Adrenal gland (tissue), 12 donors: ENCODE data around the gene PRKAA2. TPM values are rescaled to one million over a fixed set of nuclear protein-coding genes. Genes with fewer than 3 reads are reported as not detected.

Experiments used
- DNase-seq, 7 donors: peaks; one replicate each; pipeline ENCODE4 v3.0.0-alpha.2; 2019 to 2020
- H3K27ac ChIP-seq, 5 donors: fragments of 200-600 bp; sonication (generic) in 4 of 5; 1 replicate in 3 of 5; 2 replicates in 2 of 5; pipeline versions ENCODE4 v1.5.1 to v1.8.0; 2016 to 2020; ENCODE audit warnings: mild to moderate bottlenecking in 1 of 5
- H3K27me3 ChIP-seq: fragments of 200-600 bp; 2 replicates; pipeline ENCODE4 v1.8.0; 2021
- H3K36me3 ChIP-seq, 2 donors: fragments of 200-600 bp; replicated peaks in 1 of 2; 1 replicate in 1 of 2; 2 replicates in 1 of 2; pipeline versions ENCODE4 v1.5.1 to v1.8.0; 2018 to 2022
- H3K4me1 ChIP-seq, 2 donors: fragments of 200-600 bp; replicated peaks in 1 of 2; 1 replicate in 1 of 2; 2 replicates in 1 of 2; pipeline versions ENCODE4 v1.5.1 to v1.8.0; 2018 to 2021
- H3K4me3 ChIP-seq, 4 donors: fragments of 200-600 bp; sonication (generic) in 3 of 4; one replicate each; pipeline ENCODE4 v1.5.1; 2016 to 2018
- H3K9me3 ChIP-seq, 3 donors: fragments of 200-600 bp; sonication (generic) in 1 of 3; replicated peaks in 1 of 3; 1 replicate in 2 of 3; 2 replicates in 1 of 3; pipeline versions ENCODE4 v1.5.1 to v1.8.0; 2016 to 2021
- CTCF ChIP-seq, 6 experiments: fragments of 450-650 bp in 4 of 6; fragments of 200-600 bp in 2 of 6; sonication (generic) in 1 of 6; IDR thresholded peaks; 1 replicate in 5 of 6; 2 replicates in 1 of 6; pipeline versions ENCODE4 v1.5.1 to v1.8.0; 2016 to 2021; ENCODE audit warnings: antibody characterized with exemption in 6 of 6, mild to moderate bottlenecking in 2 of 6, moderate library complexity in 1 of 6
- POLR2A ChIP-seq, 2 donors: fragments of 450-650 bp; IDR thresholded peaks; one replicate each; pipeline ENCODE4 v1.6.1; 2017; ENCODE audit warnings: antibody characterized with exemption in 2 of 2, mild to moderate bottlenecking in 2 of 2, moderate library complexity in 1 of 2
- WGBS, 4 donors: extraction: QIAGEN DNeasy Blood & Tissue Kit in 2 of 4; methylation state at CpG; one replicate each; pipeline versions ENCODE4 v1.1.5 to v1.1.7; 2013 to 2017; 5-methylcytosine and 5-hydroxymethylcytosine counted together
- intact Hi-C, 2 donors: fragments of 100-400 bp; cut with DNase I; formaldehyde crosslinking; loops; one replicate each; pipeline versions ENCODE4 v1.14.1 to v1.15.0; 2022 to 2023
- polyA plus RNA-seq, 3 donors: library from polyadenylated mRNA; stranded (reverse); fragments of 200-250 nt in 2 of 3; fragments of 350-450 nt in 1 of 3; fragmentation: Illumina TruSeq in 1 of 3; extraction: RNeasy Lipid Tissue Mini Kit (QIAGEN cat#74804) in 1 of 3; gene quantifications; one replicate each; pipeline ENCODE4 v1.2.3, GENCODE V29; 2013 to 2014
- total RNA-seq, 9 donors: library from RNA; depleted of rRNA in 4 of 9; stranded (reverse); fragments of >200 nt in 4 of 9; fragments of 120-200 nt in 1 of 9; fragmentation: NEBNext Ultra II Directional in 1 of 9; extraction: Animal tissue kit (Norgen Biotek cat#: 25700) in 1 of 9; gene quantifications; one replicate each; pipeline versions ENCODE4 v1.1.0 to v1.2.4, GENCODE V29; 2013 to 2023
- donor health status: healthy with polysubstance abuse.
- donor health status: Bipolar disorder and iron deficiency.
- donor health status: DM: yes; HTN: yes; CAD: no.
- donor health status: DM: no; HTN: no; CAD: no.
- donor health status: DM: no; HTN: no; CAD: no.
- donor health status: DM: yes; HTN: yes; CAD: no.

PRKAA2 gene
- total and polyA plus RNA-seq, 12 donors, result 0.74 to 7.6 (median 1.3) TPM

GRCh38 chr1:56625819-56626440, 19.2 kb upstream of the PRKAA2 start:
- peaks cover 12% of the 10 kb centered on the region for H3K27me3 ChIP-seq
- no peaks in the 10 kb centered on the region for H3K4me1 ChIP-seq
- 45 to 54% (median 54%) methylated on average over 5 of the region's 5 CpGs for WGBS, 4 donors
- no peak overlapping the region for H3K4me3 ChIP-seq
- DNase-seq, result no peak
- H3K9me3 ChIP-seq, result no peaks in the 10 kb centered on the region
- intact Hi-C loops, result no loop called here
- TF ChIP-seq CTCF (IDR thresholded peaks at IDR 0.05) (no peak), POLR2A (IDR thresholded peaks at IDR 0.05) (no peak)
- no peaks in the 10 kb centered on the region for H3K36me3 ChIP-seq
- H3K27ac ChIP-seq, result no peak overlapping the region

- no peak overlapping the region for H3K27ac ChIP-seq
- TF ChIP-seq POLR2A (IDR thresholded peaks at IDR 0.05) (no peak), CTCF (IDR thresholded peaks at IDR 0.05) (no peak)
- no peak for DNase-seq
- H3K4me1 ChIP-seq, result no peaks in the 10 kb centered on the region
- H3K36me3 ChIP-seq, result no peaks in the 10 kb centered on the region
- H3K27me3 ChIP-seq, result peaks cover 12% of the 10 kb centered on the region
- intact Hi-C loops, result no loop called here
- no peaks in the 10 kb centered on the region for H3K9me3 ChIP-seq
- H3K4me3 ChIP-seq, result no peak overlapping the region
Observed at GRCh38 chr1:56626546-56626945, 18.6 kb upstream of the PRKAA2 start.

- Histone ChIP-seq H3K27me3 (peaks cover 12% of the 10 kb centered on the region), H3K9me3 (no peaks in the 10 kb centered on the region), H3K4me1 (no peaks in the 10 kb centered on the region), H3K36me3 (no peaks in the 10 kb centered on the region), H3K27ac (no peak overlapping the region), H3K4me3 (no peak overlapping the region)
- intact Hi-C loops, result no loop called here
- WGBS, 4 donors, result 72 to 83% (median 79%) methylated on average over 3 of the region's 3 CpGs
- TF ChIP-seq CTCF (IDR thresholded peaks at IDR 0.05) (no peak), POLR2A (IDR thresholded peaks at IDR 0.05) (no peak)
- no peak for DNase-seq
Observed at GRCh38 chr1:56627019-56627635, 18.0 kb upstream of the PRKAA2 start.

- intact Hi-C loops, result no loop called here
- DNase-seq, result no peak
- WGBS, 4 donors, result 70 to 76% (median 72%) methylated on average over 3 of the region's 3 CpGs
- no peaks in the 10 kb centered on the region for H3K36me3 ChIP-seq
- H3K27ac ChIP-seq, result no peak overlapping the region
- no peak overlapping the region for H3K4me3 ChIP-seq
- no peaks in the 10 kb centered on the region for H3K9me3 ChIP-seq
- TF ChIP-seq CTCF (IDR thresholded peaks at IDR 0.05) (no peak), POLR2A (IDR thresholded peaks at IDR 0.05) (no peak)
- H3K27me3 ChIP-seq, result peaks cover 7% of the 10 kb centered on the region
- H3K4me1 ChIP-seq, result no peaks in the 10 kb centered on the region
Observed at GRCh38 chr1:56627636-56628039, 17.5 kb upstream of the PRKAA2 start.
